ENCODE data around the gene C4B. TPM values are rescaled to one million over a fixed set of nuclear protein-coding genes. Genes with fewer than 3 reads are reported as not detected.
"Not testable (repeated sequence)": the region's sequence is repeated elsewhere in the genome, so short reads cannot be mapped to it uniquely, and the experiment has no call there.

C4B gene
- total RNA-seq, 1 donor from 2014 or later: 23.1 TPM

DNA sequence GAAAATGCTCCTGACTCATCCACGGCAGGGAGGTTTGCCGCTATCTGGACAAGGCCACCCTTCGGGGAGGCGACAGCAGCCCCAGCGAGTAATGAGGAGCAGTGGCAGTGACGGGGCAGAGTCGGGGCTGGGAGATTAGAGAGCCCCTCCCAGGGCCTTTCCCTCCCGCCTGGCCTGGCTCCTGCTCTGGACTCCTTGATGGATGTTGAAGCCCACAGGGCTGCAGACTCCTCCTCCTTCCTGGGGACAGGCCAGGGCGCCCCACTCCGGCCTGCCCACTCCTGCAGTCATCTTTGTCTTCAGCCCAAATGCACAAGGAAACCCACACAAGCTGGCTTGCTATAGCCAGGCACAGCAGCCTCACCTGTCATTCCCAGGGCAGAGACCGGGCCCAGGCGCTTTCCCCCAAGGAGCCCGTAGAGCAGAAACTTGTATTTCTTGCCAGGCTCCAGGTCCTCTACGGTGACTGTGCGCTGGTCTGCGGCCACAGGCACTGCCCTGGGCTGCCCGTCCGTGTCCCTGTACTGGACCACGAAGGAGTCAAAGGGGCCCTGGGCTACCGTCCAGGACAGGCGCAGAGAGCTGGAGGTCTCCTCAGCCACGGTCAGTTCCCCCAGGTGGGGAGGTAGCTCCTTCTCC lies 31.3 kb downstream of the C4B start:
- Histone ChIP-seq H3K4me1 (peaks cover 28% of the 10 kb centered on the region), H3K9me3 (no peaks in the 10 kb centered on the region), H3K4me3 (no peak overlapping the region), H3K36me3 (no peaks in the 10 kb centered on the region), H3K27ac (peak overlapping the region; percentile 88), H3K27me3 (no peaks in the 10 kb centered on the region)
- DNase-seq (ENCODE audit: extremely low spot score in 2 of 2): peak in 1 of 2 donors; percentile 88
- TF ChIP-seq, protein P1, sequence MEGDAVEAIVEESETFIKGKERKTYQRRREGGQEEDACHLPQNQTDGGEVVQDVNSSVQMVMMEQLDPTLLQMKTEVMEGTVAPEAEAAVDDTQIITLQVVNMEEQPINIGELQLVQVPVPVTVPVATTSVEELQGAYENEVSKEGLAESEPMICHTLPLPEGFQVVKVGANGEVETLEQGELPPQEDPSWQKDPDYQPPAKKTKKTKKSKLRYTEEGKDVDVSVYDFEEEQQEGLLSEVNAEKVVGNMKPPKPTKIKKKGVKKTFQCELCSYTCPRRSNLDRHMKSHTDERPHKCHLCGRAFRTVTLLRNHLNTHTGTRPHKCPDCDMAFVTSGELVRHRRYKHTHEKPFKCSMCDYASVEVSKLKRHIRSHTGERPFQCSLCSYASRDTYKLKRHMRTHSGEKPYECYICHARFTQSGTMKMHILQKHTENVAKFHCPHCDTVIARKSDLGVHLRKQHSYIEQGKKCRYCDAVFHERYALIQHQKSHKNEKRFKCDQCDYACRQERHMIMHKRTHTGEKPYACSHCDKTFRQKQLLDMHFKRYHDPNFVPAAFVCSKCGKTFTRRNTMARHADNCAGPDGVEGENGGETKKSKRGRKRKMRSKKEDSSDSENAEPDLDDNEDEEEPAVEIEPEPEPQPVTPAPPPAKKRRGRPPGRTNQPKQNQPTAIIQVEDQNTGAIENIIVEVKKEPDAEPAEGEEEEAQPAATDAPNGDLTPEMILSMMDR (IDR thresholded peaks at IDR 0.05): no peak
- TF ChIP-seq POLR2A (IDR thresholded peaks at IDR 0.05) (no peak), POLR2AphosphoS5 (IDR thresholded peaks at IDR 0.05; ENCODE audit: insufficient read depth in 1 of 2, low read depth in 1 of 2) (no peak)
- intact Hi-C loops (cut with DNase I): loop anchor here (2.0 kb wide), 2 partner anchors 37 to 63 kb away; partner anchors contain the start of gene TNXB

DNA sequence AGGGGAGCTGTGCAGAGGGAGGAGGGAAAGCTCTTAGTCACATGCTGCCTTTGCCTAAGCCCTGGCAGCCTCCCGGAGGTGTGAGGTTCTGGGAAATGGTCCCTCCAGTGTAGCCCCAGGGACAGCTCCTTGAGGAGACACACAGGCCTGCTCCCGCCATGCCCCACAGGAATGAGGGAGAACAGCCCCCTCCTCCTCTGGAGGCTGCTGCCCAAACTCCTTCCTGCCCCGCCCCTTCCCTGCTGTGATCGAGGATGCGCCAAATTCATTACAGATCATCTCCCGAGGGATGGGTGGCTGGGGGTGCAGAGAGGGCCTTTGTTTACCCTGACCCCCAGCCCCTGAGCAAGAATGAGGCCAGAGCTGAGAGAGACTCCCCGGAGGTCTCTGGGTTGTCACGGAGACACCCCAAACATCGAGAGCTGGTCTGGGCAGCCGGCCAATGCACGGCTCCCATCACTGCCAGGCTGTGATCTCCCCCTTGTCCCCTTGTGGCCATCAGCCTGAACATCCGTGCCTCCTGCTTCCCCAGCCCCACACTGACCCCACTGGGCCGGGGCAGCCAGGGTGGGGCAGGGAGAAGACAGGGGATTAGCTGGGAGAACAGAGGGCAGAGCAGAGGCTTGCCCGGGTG lies 32.0 kb downstream of the C4B start:
- Histone ChIP-seq H3K9me3 (no peaks in the 10 kb centered on the region), H3K4me3 (no peak overlapping the region), H3K27me3 (no peaks in the 10 kb centered on the region), H3K36me3 (no peaks in the 10 kb centered on the region), H3K27ac (peak overlapping the region; percentile 88), H3K4me1 (peaks cover 28% of the 10 kb centered on the region)
- intact Hi-C loops (cut with DNase I): loop anchor here (2.0 kb wide), 2 partner anchors 36 to 62 kb away; partner anchors contain the start of gene TNXB
- TF ChIP-seq POLR2A (IDR thresholded peaks at IDR 0.05): no peak
- DNase-seq (ENCODE audit: extremely low spot score in 2 of 2): peak in 1 of 2 donors; percentile 89

DNA sequence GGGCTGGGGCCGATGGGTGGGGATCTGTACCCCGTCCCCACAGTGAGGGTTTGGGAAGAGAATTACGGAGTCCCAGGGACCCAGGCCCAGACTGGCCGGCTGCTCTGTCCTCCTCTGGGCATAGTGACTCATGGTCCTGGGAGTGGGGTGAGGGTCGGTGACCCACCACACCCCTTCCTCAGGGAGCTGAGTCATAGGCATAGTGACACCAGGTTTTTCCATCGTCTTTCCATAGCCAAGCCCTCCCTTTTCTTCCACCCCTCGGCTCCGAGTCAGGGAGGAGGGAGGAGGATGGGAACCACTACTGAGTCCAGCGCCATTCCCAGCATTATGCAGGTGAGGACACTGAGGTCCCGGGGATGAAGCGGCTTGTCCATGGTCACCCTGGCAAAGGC lies 32.5 kb downstream of the C4B start:
- Histone ChIP-seq H3K9me3 (no peaks in the 10 kb centered on the region), H3K36me3 (no peaks in the 10 kb centered on the region), H3K27me3 (no peaks in the 10 kb centered on the region), H3K4me1 (peaks cover 28% of the 10 kb centered on the region), H3K27ac (peak overlapping the region; percentile 88), H3K4me3 (no peak overlapping the region)
- TF ChIP-seq POLR2AphosphoS5 (IDR thresholded peaks at IDR 0.05; ENCODE audit: insufficient read depth in 1 of 2, low read depth in 1 of 2) (peak; percentile 39 to 84), POLR2A (IDR thresholded peaks at IDR 0.05) (no peak)
- peak in 1 of 2 donors; percentile 94 for DNase-seq (ENCODE audit: extremely low spot score in 2 of 2)
- intact Hi-C loops (cut with DNase I): loop anchor here (2.0 kb wide), 2 partner anchors 36 to 62 kb away; partner anchors contain the start of gene TNXB

DNA sequence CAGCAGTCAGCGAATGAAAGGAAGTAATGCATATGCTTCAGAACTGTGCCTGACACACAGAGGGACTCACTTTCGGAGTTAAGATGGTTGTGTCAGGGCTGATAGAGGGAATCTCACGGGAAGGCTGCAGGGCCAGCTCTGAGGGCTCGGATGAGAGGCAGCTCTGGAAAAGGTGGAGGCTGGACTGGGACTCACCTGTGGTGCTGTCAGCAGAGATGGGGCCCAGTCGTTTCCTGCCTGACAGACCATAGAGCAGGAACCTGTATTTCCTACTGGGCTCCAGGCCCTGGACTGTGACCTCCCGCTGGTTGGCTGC lies 32.9 kb downstream of the C4B start:
- intact Hi-C loops (cut with DNase I): loop anchor here (2.0 kb wide), 2 partner anchors 35 to 61 kb away; partner anchors contain the start of gene TNXB
- H3K4me1 ChIP-seq: peaks cover 28% of the 10 kb centered on the region
- H3K27ac ChIP-seq: peak overlapping the region; percentile 88
- no peak for DNase-seq (ENCODE audit: extremely low spot score in 2 of 2)
- H3K4me3 ChIP-seq: no peak overlapping the region
- no peaks in the 10 kb centered on the region for H3K27me3 ChIP-seq
- peaks cover 0 to 3% of the 10 kb centered on the region in 2 donors for H3K36me3 ChIP-seq
- no peak for TF ChIP-seq POLR2A (IDR thresholded peaks at IDR 0.05)
- TF ChIP-seq, protein P1 (IDR thresholded peaks at IDR 0.05): no peak
- TF ChIP-seq POLR2AphosphoS5 (IDR thresholded peaks at IDR 0.05; ENCODE audit: insufficient read depth in 1 of 2, low read depth in 1 of 2): no peak
- H3K9me3 ChIP-seq: no peaks in the 10 kb centered on the region

DNA sequence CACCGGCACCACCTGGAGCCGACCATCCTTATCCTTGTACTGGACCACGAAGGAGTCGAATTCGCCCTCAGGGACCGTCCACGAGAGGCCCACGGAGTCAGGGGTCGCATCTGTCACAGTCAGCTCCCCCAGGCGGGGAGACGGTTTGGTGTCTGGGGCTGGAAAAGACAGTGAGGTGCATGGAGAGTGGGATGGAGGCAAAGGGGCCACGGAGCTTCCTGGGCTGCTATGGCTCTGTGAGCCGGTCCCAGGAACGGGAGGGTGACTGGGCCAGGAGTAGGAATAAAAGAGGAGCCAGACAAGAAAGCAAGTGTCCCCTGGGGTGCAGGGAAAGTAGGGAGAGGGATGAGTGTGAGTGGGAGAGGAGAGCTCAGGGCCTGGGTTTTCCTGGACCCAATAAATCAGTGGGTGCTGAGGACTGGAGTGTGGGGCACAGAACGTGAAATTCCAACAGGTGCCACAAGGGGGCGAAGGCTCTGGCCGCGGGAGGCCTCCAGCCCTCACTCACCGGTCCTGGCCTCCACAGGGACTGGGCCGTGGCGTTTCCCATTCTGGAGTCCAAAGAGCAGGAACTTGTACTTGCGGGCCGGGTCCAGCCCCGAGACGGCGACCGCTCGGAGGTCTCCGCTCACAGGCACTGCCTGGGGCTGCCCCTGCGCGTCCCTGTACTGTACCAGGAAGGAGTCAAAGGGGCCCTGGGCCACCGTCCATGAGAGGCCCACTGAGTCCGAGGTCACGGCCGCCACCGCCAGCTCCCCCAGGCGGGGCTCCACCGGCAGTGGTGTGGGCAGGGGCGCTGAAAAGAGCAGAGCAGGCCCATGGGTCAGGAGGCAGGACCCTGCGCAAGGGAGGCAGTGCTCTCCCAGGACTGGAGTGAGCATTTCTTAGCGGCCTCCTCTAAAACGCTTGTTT lies 33.5 kb downstream of the C4B start:
- H3K4me1 ChIP-seq: peaks cover 28% of the 10 kb centered on the region
- TF ChIP-seq POLR2A (IDR thresholded peaks at IDR 0.05) (no peak), POLR2AphosphoS5 (IDR thresholded peaks at IDR 0.05; ENCODE audit: insufficient read depth in 1 of 2, low read depth in 1 of 2) (peak in 1 of 2 donors; percentile 46)
- TF ChIP-seq, protein P1 (IDR thresholded peaks at IDR 0.05): peak; percentile 43 to 77 (median 56)
- peak in 1 of 2 donors; percentile 89 for DNase-seq (ENCODE audit: extremely low spot score in 2 of 2)
- H3K4me3 ChIP-seq: no peak overlapping the region
- H3K27ac ChIP-seq: peak overlapping the region; percentile 88
- no peaks in the 10 kb centered on the region for H3K9me3 ChIP-seq
- peaks cover 0 to 9% of the 10 kb centered on the region in 2 donors for H3K36me3 ChIP-seq
- H3K27me3 ChIP-seq: no peaks in the 10 kb centered on the region
- intact Hi-C loops (cut with DNase I): loop anchor here (2.0 kb wide), 2 partner anchors 35 to 61 kb away; partner anchors contain the start of gene TNXB

DNA sequence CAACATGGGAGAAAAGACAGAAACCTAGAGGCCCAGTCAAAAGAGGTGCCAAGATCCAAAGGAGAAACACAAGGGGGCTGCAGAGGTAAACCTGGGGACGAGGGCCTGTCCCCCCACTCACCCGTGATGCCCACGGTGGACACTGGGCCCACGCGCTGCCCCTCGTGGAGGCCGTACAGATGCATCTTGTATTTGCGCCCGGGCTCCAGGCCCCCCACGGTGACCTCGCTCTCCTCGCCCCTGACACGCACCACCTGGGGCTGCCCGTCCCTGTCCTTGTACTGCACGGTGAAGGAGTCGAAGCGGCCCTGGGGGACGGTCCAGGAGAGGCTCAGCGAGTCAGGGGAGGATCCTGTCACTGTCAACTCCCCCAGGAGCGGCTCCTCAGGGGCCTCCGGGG lies 34.6 kb downstream of the C4B start:
- intact Hi-C loops (cut with DNase I): not testable (repeated sequence)

DNA sequence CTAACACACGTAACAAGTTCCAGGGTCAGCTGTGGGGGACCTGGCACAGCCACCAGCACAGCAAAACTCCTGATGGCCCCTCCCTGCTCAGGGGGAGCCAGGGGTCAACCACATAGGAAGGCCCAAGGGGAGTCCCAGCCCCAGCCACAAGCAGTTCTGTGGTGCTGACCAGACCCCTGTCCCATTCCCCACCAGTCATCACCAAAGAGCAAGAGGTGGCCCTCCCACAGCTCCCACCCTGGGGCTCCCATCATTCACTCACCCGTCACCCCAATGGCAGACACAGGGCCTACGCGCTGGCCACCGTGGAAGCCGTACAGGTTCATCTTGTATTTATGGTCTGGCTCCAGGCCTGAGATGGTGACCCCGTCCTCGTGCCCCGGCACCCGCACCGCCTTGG lies 35.1 kb downstream of the C4B start:
- H3K4me3 ChIP-seq; H3K27me3 ChIP-seq; DNase-seq (ENCODE audit: extremely low spot score in 2 of 2); H3K9me3 ChIP-seq; intact Hi-C loops (cut with DNase I): not testable (repeated sequence)
- Histone ChIP-seq H3K36me3 (peaks cover 0 to 22% of the 10 kb centered on the region in 2 donors), H3K27ac (peak overlapping the region; percentile 13), H3K4me1 (peaks cover 28% of the 10 kb centered on the region)

More for the DNA sequence above, 34.6 kb downstream of the C4B start:
- peaks cover 28% of the 10 kb centered on the region for H3K4me1 ChIP-seq
- H3K27me3 ChIP-seq; H3K9me3 ChIP-seq; DNase-seq (ENCODE audit: extremely low spot score in 2 of 2); H3K4me3 ChIP-seq: not testable (repeated sequence)
- peak overlapping the region; percentile 88 for H3K27ac ChIP-seq
- peaks cover 0 to 16% of the 10 kb centered on the region in 2 donors for H3K36me3 ChIP-seq

Data from vagina (tissue), 2 donors.